Activated CD4-positive, alpha-beta memory T cell treated with anti-CD3 and anti-CD28 coated beads, Interleukin-2, amount 10 ng/mL, durations not matched to agents 7 days and 5 days (primary cell): ENCODE measurements around the gene DCLK2. TPM values are rescaled to one million over a fixed set of nuclear protein-coding genes. Genes with fewer than 3 reads are reported as not detected.
"Not testable (repeated sequence)": the region's sequence is repeated elsewhere in the genome, so short reads cannot be mapped to it uniquely, and the experiment has no call there.

Source experiments
- CTCF ChIA-PET: fragments of 350-600 bp; sonication (Branson Sonifier 250); formaldehyde crosslinking; loops from one replicate; lab custom pipeline; 2021; ENCODE audit warnings: antibody characterized with exemption, inconsistent platforms; lab: Charles Lee
- POLR2A ChIA-PET: fragments of 350-600 bp; sonication (Branson Sonifier 250); formaldehyde crosslinking; loops from one replicate; lab custom pipeline; 2021; ENCODE audit warnings: antibody characterized with exemption; lab: Charles Lee
- DNase-seq: peaks from one replicate; pipeline ENCODE4 v3.0.0-alpha.2; 2020
- H3K27ac Mint-ChIP-seq: one replicate; pipeline ENCODE4 v1.8.0; 2021; ENCODE audit warnings: mild to moderate bottlenecking, mixed read lengths
- H3K27me3 Mint-ChIP-seq: one replicate; pipeline ENCODE4 v1.8.0; 2021; ENCODE audit warnings: mixed read lengths
- H3K36me3 Mint-ChIP-seq: one replicate; pipeline ENCODE4 v1.8.0; 2021; ENCODE audit warnings: low read depth, mixed read lengths
- H3K4me1 Mint-ChIP-seq: one replicate; pipeline ENCODE4 v1.8.0; 2021; ENCODE audit warnings: mixed read lengths
- H3K4me3 Mint-ChIP-seq: one replicate; pipeline ENCODE4 v1.8.0; 2021; ENCODE audit warnings: mild to moderate bottlenecking, mixed read lengths
- H3K9me3 Mint-ChIP-seq: one replicate; pipeline ENCODE4 v1.8.0; 2021; ENCODE audit warnings: mixed read lengths
- total RNA-seq, 2 experiments: library from RNA; stranded (reverse); gene quantifications; one replicate each; pipeline ENCODE4 v1.2.3, GENCODE V29; 2021

The DCLK2 gene
- total RNA-seq, 2 experiments from 2014 or later, result 0.05 to 0.08 TPM

DNA sequence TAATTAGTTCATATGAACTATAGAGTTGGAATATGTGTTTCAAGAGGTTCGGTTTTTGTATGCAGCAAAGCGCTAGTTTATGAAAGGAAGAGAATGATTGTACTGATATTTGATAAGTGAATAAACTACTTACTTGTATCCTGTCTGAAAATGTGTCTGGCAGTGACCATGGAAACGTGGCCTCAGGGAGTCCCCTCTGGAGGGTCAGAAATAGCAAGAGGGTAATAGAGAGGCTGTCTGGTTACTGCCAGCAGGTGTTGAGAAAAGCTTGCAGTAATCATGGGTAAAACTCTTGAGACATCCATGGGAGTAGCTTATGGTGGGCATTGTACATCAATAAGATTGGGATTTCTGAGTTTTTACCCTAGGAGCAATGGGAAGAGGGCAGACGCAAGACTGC, 77.1 kb downstream of the DCLK2 start:
- no peaks in the 10 kb centered on the region for H3K4me1 Mint-ChIP-seq
- no peaks in the 10 kb centered on the region for H3K36me3 Mint-ChIP-seq
- no peak for DNase-seq
- H3K9me3 Mint-ChIP-seq, result no peaks in the 10 kb centered on the region
- H3K4me3 Mint-ChIP-seq, result no peak overlapping the region
- no peak overlapping the region for H3K27ac Mint-ChIP-seq
- ChIA-PET CTCF (no interaction called here), POLR2A (no interaction called here)
- H3K27me3 Mint-ChIP-seq, result peaks cover 3% of the 10 kb centered on the region

DNA sequence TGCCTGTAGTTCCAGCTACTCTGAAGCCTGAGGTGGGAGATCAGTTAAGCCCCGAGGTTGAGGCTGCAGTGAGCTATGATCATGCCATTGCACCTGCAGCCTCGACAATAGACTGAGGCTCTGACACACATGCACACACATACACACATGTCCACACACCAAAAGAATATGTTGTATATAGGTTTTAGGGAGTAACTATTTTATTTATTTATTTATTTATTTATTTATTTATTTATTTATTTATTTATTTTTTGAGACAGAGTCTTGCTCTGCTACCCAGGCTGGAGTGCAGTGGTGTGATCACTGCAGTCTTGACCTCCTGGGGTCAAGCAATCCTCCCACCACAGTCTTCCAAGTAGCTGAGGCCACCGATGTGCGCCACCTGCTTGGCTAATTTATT, 78.3 kb downstream of the DCLK2 start:
- CTCF ChIA-PET, result no interaction called here
- POLR2A ChIA-PET, result no interaction called here
- H3K4me3 Mint-ChIP-seq, result no peak overlapping the region
- no peak for DNase-seq
- no peaks in the 10 kb centered on the region for H3K4me1 Mint-ChIP-seq
- H3K27ac Mint-ChIP-seq, result no peak overlapping the region
- H3K9me3 Mint-ChIP-seq, result no peaks in the 10 kb centered on the region
- H3K36me3 Mint-ChIP-seq, result no peaks in the 10 kb centered on the region
- peaks cover 3% of the 10 kb centered on the region for H3K27me3 Mint-ChIP-seq

DNA sequence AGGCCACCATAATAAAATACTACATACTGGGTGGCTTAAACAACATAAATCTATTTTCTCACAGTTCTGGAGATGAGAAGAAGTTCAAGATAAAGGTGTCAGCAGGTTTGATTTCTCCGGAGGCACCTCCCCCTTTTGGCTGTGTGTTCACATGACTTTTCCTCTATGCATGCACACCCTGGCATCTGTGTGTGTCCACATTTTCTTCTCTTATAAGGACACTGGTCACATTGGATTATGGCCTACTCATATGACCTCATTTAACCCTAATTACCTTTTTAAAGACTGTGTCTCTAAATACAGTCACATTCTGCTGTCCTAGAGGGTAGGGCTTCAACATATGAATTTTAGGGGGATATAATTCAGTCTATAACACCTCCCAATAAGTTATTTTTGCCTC, 79.8 kb downstream of the DCLK2 start:
- Mint-ChIP-seq H3K4me3 (no peak overlapping the region), H3K27me3 (peaks cover 3% of the 10 kb centered on the region), H3K4me1 (no peaks in the 10 kb centered on the region), H3K27ac (no peak overlapping the region), H3K9me3 (no peaks in the 10 kb centered on the region), H3K36me3 (no peaks in the 10 kb centered on the region)
- CTCF ChIA-PET, result no interaction called here
- no peak for DNase-seq
- POLR2A ChIA-PET, result no interaction called here

DNA sequence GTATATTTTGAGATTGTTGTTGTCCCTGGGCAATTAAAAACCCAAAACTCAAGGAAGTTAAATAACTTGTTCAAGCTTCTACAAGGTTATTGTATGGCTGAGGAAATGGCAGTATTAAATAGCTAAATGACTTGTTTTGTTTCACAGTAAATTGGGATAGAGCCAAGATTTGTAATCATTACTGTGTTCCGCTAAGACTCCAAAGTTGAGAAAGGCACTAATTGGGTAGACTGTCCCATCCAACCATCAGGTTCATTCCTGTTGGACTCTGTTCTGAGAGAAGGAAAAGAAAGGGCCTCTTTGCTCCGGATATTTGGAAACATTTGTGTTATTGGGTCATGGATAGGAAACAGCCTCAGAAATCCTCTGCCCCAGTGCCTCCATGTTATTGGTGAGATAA, 82.2 kb downstream of the DCLK2 start:
- no peaks in the 10 kb centered on the region for H3K9me3 Mint-ChIP-seq
- H3K27me3 Mint-ChIP-seq, result peaks cover 3% of the 10 kb centered on the region
- no peak for DNase-seq
- H3K4me3 Mint-ChIP-seq, result no peak overlapping the region
- H3K27ac Mint-ChIP-seq, result no peak overlapping the region
- no peaks in the 10 kb centered on the region for H3K36me3 Mint-ChIP-seq
- no peaks in the 10 kb centered on the region for H3K4me1 Mint-ChIP-seq
- ChIA-PET CTCF (no interaction called here), POLR2A (no interaction called here)

DNA sequence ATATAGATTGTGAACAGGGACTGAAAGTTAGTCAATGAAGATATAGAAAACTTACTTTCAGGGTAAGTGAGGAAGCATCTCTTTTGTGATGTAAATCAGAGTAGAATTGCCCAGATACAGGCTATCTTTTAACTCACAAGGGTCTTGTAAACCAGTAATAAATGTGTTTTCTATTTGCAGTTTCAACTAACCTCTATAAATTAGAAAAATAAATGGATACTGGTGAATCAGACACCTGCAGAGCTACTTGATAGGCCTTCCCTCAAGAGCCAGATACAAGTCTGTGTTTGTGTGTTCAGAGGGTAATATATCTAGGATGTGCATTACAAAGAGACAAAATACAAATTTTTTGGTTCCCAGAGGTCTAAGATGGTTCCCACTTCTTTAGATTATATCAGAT, 82.9 kb downstream of the DCLK2 start:
- Mint-ChIP-seq H3K9me3 (no peaks in the 10 kb centered on the region), H3K4me1 (no peaks in the 10 kb centered on the region), H3K27me3 (peaks cover 3% of the 10 kb centered on the region), H3K36me3 (no peaks in the 10 kb centered on the region), H3K4me3 (no peak overlapping the region), H3K27ac (no peak overlapping the region)
- CTCF ChIA-PET, result no interaction called here
- no peak for DNase-seq
- POLR2A ChIA-PET, result no interaction called here

DNA sequence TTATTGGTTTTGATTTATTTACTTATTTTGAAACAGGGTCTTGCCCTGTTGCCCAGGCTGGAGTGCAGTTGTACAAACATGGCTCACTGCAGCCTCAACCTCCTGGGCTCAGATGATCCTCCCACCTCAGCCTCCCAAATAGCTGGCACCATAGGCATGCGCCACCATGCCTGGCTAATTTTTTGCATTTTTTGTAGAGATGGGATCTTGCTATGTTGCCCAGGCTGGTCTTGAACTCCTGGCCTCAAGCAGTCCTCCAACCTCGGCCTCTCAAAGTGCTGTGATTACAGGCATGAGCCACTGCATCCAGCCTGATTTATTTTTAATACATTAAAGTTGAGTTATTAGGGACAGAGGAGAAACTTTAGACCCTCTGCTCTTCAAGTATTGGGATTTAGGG, 83.8 kb downstream of the DCLK2 start:
- H3K27me3 Mint-ChIP-seq, DNase-seq, H3K4me3 Mint-ChIP-seq, H3K27ac Mint-ChIP-seq, H3K36me3 Mint-ChIP-seq, CTCF ChIA-PET, H3K4me1 Mint-ChIP-seq, H3K9me3 Mint-ChIP-seq, POLR2A ChIA-PET: not testable (repeated sequence)

DNA sequence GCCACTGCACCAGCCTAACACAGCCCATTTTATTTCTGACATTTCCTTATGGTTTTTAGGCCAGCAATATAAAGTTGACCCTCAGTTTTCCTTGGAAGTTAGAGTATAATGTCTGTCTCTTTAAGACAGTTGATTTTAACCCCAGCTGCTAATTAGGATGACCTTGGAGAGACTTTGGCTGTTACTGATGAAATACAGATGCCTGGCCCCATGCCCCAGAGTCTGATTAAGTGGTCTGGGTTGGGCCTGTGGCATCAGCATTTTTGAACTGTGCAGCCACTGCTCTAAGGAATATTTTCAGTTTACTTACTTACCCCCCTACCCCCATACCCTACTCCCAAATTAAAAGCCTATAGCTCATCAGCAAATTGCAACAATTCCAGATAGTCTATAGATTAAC, 85.8 kb downstream of the DCLK2 start:
- CTCF ChIA-PET, result no interaction called here
- Mint-ChIP-seq H3K36me3 (no peaks in the 10 kb centered on the region), H3K9me3 (no peaks in the 10 kb centered on the region), H3K27me3 (no peaks in the 10 kb centered on the region), H3K4me3 (no peak overlapping the region), H3K4me1 (no peaks in the 10 kb centered on the region), H3K27ac (no peak overlapping the region)
- DNase-seq, result no peak
- POLR2A ChIA-PET, result no interaction called here

DNA sequence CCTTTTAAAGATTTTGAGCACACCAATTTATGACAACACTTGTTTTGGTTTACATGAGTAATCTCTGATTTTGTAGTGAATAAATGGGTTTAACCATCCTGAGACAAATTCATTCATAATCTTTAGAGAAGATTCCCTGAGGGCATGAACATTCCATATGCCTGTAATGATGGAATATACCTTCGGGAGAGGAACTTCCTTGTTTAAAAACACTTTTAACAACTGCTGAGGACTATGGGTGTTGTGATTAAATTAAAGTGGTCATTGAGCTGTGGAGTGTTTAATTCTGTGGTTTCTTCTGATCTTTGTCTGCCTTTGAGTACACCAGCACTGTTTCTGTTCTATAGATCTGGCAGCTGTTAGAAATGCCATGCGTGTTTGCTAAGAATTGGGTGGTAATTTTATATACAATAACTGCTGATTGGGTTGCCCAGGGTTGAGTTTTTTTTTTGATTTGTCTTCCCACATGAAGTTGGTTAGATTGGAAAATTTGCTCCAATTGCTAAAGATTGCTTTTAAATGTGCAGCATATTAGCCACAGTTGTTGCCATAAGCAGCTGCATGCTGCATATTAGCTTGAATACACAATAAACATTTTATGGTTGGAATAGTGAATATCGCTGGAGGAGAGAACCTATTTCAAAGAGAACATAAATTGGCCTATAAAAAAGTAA, 86.8 kb downstream of the DCLK2 start:
- Mint-ChIP-seq H3K27ac (no peak overlapping the region), H3K27me3 (no peaks in the 10 kb centered on the region), H3K9me3 (no peaks in the 10 kb centered on the region), H3K36me3 (no peaks in the 10 kb centered on the region), H3K4me1 (no peaks in the 10 kb centered on the region), H3K4me3 (no peak overlapping the region)
- no peak for DNase-seq
- ChIA-PET POLR2A (no interaction called here), CTCF (no interaction called here)

DNA sequence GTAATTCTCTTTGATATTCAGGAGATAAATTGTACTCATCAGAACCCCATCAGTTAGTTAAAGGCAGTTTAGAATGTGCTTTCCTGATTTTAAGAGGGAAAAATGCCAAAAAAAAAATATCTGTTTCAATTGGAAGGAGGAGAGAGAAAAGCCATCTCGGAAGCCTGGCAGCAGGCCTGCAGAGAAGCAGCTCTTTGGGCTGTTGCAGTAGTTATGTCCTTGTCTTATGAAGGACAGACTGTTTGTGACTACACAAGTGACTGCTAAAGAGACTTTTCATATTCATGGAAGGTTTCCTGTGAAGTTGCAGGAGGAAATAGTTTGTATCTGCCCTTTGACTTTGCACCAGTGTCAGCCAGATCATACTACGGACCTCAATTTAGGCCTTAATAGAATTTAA, 88.8 kb downstream of the DCLK2 start:
- DNase-seq, result no peak
- H3K27me3 Mint-ChIP-seq, result peaks cover 3% of the 10 kb centered on the region
- POLR2A ChIA-PET, result no interaction called here

DNA sequence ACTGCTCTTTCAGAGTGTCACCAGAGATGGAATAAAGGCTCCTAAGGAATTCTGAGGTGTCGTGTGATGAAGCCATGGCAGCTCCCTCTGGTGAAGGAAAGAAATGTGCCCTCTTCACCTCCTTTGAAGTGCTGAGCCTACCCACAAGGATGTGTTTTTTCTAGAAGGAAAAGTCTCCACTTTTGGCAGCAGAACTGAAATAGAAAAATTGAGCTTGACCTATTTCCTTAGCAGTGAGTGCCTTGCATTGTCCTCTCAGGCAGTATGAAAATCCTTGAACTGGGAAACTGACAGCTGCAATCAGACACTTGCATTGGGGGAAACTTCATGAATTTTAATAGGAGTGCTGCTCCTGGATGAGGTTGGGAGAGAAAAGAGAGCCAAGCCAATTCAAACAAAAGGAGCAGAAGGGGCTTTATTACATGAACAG, 95.2 kb downstream of the DCLK2 start:
- no peak for DNase-seq
- POLR2A ChIA-PET, result no interaction called here
- no peaks in the 10 kb centered on the region for H3K4me1 Mint-ChIP-seq
- CTCF ChIA-PET, result no interaction called here
- no peak overlapping the region for H3K27ac Mint-ChIP-seq
- H3K9me3 Mint-ChIP-seq, result no peaks in the 10 kb centered on the region
- no peak overlapping the region for H3K4me3 Mint-ChIP-seq
- no peaks in the 10 kb centered on the region for H3K36me3 Mint-ChIP-seq
- H3K27me3 Mint-ChIP-seq, result peaks cover 3% of the 10 kb centered on the region

More for the DNA sequence above, 88.8 kb downstream of the DCLK2 start:
- CTCF ChIA-PET, result no interaction called here
- Mint-ChIP-seq H3K4me3 (no peak overlapping the region), H3K36me3 (no peaks in the 10 kb centered on the region), H3K9me3 (no peaks in the 10 kb centered on the region), H3K4me1 (no peaks in the 10 kb centered on the region), H3K27ac (no peak overlapping the region)

DNA sequence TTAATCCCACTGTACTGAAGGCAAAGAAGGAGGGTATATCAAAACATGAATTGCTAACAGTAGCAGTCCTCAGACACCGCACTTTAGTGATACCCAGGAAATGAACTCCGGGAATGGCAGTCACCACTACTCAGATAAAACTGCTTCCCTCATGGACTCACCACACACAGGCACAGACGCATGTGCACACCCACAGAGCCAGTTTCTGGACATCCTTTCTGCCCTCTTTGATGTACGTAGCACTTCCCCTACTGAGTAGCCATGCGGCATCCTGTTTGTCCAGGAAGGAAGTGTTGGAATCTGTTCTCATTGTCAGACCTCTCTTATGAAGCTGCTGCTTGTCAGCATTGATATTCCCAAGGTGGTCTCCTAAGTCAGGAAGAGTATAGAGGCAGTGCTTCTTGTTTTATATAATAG, 95.7 kb downstream of the DCLK2 start:
- Mint-ChIP-seq H3K36me3 (no peaks in the 10 kb centered on the region), H3K9me3 (no peaks in the 10 kb centered on the region), H3K27ac (no peak overlapping the region), H3K27me3 (peaks cover 3% of the 10 kb centered on the region), H3K4me1 (no peaks in the 10 kb centered on the region), H3K4me3 (no peak overlapping the region)
- ChIA-PET CTCF (no interaction called here), POLR2A (no interaction called here)
- no peak for DNase-seq

DNA sequence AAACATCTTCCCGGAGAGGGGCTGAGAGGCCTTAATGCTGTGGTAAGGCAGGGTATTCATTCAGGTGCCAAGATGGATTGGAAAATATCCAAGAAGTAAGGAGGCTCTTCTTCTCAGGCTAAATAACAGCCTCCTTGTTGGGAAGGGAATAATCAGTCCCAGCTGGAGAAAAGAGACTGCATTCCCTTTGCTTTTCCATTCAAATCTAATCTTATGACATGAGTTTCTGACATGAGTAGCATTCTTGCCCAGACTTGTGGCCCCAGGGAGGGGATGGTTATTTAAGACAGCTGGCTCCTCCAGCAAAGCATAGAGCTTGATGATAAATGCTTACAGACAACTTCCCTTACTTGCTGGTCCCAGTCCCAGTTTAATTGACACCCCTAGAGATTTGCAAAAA, 98.3 kb downstream of the DCLK2 start:
- no peak overlapping the region for H3K27ac Mint-ChIP-seq
- no peaks in the 10 kb centered on the region for H3K36me3 Mint-ChIP-seq
- H3K9me3 Mint-ChIP-seq, result no peaks in the 10 kb centered on the region
- CTCF ChIA-PET, result no interaction called here
- H3K4me3 Mint-ChIP-seq, result no peak overlapping the region
- POLR2A ChIA-PET, result no interaction called here
- no peak for DNase-seq
- H3K27me3 Mint-ChIP-seq, result peaks cover 6% of the 10 kb centered on the region
- no peaks in the 10 kb centered on the region for H3K4me1 Mint-ChIP-seq

DNA sequence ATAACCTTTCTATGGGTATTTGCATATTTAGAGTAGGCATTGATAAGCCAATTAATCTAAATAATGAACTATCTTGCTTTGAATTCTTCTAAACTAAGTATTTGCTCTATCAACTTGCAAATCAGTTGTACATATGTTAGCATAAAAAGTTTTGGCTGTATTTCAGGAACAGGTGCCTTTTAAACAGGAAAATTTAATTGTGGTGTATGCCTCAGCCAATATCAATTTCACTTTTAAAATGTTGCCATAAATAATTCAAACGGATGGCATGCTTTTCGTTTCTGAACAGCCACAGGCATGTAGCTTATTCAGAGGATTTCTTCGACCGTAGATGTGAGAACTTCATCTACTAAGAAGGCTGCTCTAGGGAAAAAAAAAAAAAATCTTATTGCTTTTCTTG, 99.9 kb downstream of the DCLK2 start:
- Mint-ChIP-seq H3K36me3 (no peaks in the 10 kb centered on the region), H3K4me1 (no peaks in the 10 kb centered on the region), H3K27ac (no peak overlapping the region), H3K9me3 (no peaks in the 10 kb centered on the region), H3K27me3 (peaks cover 8% of the 10 kb centered on the region), H3K4me3 (no peak overlapping the region)
- no peak for DNase-seq
- POLR2A ChIA-PET, result no interaction called here
- CTCF ChIA-PET, result no interaction called here

DNA sequence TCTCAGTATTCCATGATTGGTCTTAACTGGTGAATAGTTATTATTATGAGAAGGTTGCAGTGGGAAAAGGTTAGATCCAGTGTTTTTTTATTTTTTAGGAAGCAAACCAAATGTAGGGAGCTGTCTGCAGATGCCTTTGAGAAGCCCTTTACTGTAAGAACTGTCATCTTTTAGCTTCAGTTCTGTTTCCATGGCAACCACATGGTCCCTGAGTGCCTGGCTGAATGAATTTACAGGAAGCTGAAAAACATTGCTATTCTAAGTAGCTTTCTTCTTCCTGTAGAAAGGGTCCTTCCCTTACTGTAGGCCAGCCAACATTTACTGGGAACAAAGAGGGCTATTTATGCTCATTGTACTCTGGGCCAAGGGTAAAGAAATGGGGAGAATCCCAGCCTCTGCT, 103.3 kb downstream of the DCLK2 start:
- Mint-ChIP-seq H3K9me3 (no peaks in the 10 kb centered on the region), H3K36me3 (no peaks in the 10 kb centered on the region), H3K4me1 (no peaks in the 10 kb centered on the region), H3K27ac (no peak overlapping the region), H3K4me3 (no peak overlapping the region), H3K27me3 (peaks cover 8% of the 10 kb centered on the region)
- POLR2A ChIA-PET, result no interaction called here
- CTCF ChIA-PET, result no interaction called here
- DNase-seq, result no peak
